Measurements from ENCODE around the gene IRF4.

DNA sequence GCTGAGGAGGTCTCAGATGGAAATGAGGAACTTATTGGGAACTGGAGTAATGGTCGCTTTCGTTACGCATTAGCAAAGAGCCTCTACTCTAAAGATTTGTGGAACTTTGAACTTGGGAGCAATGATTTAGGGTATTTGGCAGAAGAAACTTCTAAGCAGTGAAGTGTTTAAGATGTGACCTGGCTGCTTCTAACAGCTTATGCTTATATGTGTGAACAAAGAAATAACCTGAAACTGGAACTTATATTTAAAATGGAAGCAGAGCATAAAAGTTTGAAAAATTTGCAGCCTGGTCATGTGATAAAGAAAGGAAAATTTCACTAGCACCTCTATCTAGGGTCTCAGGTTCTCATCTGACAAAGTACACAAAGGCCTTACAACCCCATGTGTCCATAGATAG is 23.5 kb downstream of the IRF4 start:
- TF ChIP-seq EZH2 (optimal IDR thresholded peaks at IDR 0.05; ENCODE audit: low read depth, low read length), result no peak
- TF ChIP-seq, protein P1, sequence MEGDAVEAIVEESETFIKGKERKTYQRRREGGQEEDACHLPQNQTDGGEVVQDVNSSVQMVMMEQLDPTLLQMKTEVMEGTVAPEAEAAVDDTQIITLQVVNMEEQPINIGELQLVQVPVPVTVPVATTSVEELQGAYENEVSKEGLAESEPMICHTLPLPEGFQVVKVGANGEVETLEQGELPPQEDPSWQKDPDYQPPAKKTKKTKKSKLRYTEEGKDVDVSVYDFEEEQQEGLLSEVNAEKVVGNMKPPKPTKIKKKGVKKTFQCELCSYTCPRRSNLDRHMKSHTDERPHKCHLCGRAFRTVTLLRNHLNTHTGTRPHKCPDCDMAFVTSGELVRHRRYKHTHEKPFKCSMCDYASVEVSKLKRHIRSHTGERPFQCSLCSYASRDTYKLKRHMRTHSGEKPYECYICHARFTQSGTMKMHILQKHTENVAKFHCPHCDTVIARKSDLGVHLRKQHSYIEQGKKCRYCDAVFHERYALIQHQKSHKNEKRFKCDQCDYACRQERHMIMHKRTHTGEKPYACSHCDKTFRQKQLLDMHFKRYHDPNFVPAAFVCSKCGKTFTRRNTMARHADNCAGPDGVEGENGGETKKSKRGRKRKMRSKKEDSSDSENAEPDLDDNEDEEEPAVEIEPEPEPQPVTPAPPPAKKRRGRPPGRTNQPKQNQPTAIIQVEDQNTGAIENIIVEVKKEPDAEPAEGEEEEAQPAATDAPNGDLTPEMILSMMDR (IDR thresholded peaks at IDR 0.05; ENCODE audit: low read length), result no peak
- no peak for TF ChIP-seq EZH2phosphoT487 (IDR thresholded peaks at IDR 0.05; ENCODE audit: low read length)

Data from MM.1S (cell line).